Aorta (tissue), 5 donors: ENCODE results near the gene ANKFY1. TPM values are rescaled to one million over a fixed set of nuclear protein-coding genes. Genes with fewer than 3 reads are reported as not detected.

ENCODE experiments used
- ATAC-seq: fragments of 200-7000 bp; cut with Tn5 transposase; one replicate; pipeline ENCODE4 v1.9.1; 2022; ENCODE audit warnings: moderate library complexity; ENCODE audit not compliant: low FRiP score
- DNase-seq, 2 donors: peaks; one replicate each; pipeline ENCODE4 v3.0.0-alpha.2; 2020
- H3K27ac ChIP-seq, 2 donors: one replicate each; pipeline ENCODE4 v1.5.1; 2013; ENCODE audit warnings: low read length in 2 of 2, mild to moderate bottlenecking in 2 of 2, moderate library complexity in 2 of 2, control low read depth in 1 of 2, inconsistent platforms in 1 of 2, low read depth in 1 of 2
- H3K27me3 ChIP-seq, 2 donors: one replicate each; pipeline ENCODE4 v1.6.1; 2013; ENCODE audit warnings: control low read depth in 1 of 2, low read length in 1 of 2, mild to moderate bottlenecking in 1 of 2, moderate library complexity in 1 of 2; ENCODE audit not compliant: insufficient read depth in 2 of 2, control insufficient read depth in 1 of 2
- H3K36me3 ChIP-seq, 2 donors: one replicate each; pipeline ENCODE4 v1.6.1; 2013; ENCODE audit warnings: control low read depth in 1 of 2, low read length in 1 of 2, mild to moderate bottlenecking in 1 of 2; ENCODE audit not compliant: insufficient read depth in 2 of 2, control insufficient read depth in 1 of 2
- H3K4me1 ChIP-seq, 2 donors: one replicate each; pipeline ENCODE4 v1.6.1; 2013; ENCODE audit warnings: low read length in 2 of 2, control low read depth in 1 of 2, mild to moderate bottlenecking in 1 of 2, moderate library complexity in 1 of 2; ENCODE audit not compliant: insufficient read depth in 2 of 2, control insufficient read depth in 1 of 2
- H3K4me3 ChIP-seq, 2 donors: one replicate each; pipeline ENCODE4 v1.5.1; 2013; ENCODE audit warnings: low read length in 2 of 2, control low read depth in 1 of 2, mild to moderate bottlenecking in 1 of 2
- H3K9me3 ChIP-seq: one replicate; pipeline ENCODE4 v1.6.1; 2013; ENCODE audit warnings: mild to moderate bottlenecking, low read length; ENCODE audit not compliant: control insufficient read depth
- WGBS, 2 donors: extraction: QIAGEN DNeasy Blood & Tissue Kit; methylation state at CpG; one replicate each; pipeline ENCODE4 v1.1.7; 2013; 5-methylcytosine and 5-hydroxymethylcytosine counted together
- intact Hi-C, 2 donors: fragments of 100-400 bp; cut with DNase I; formaldehyde crosslinking; loops; one replicate each; pipeline versions ENCODE4 v1.14.2 to v1.15.0; 2022
- polyA plus RNA-seq, 2 donors: library from polyadenylated mRNA; stranded (reverse); fragments of 200-250 nt; gene quantifications; one replicate each; pipeline ENCODE4 v1.2.3, GENCODE V29; 2013
- total RNA-seq, 2 donors: library from RNA; stranded (reverse); fragmentation: NEBNext Ultra II Directional; extraction: Animal tissue kit (Norgen Biotek cat#: 25700); gene quantifications; one replicate each; pipeline ENCODE4 v1.2.1, GENCODE V29; 2021
- donor health status: healthy with polysubstance abuse.
- donor health status: Bipolar disorder and iron deficiency.
- donor health status: DM: no; HTN: no; CAD: no.
- donor health status: DM: no; HTN: no; CAD: no.
- donor health status: DM: yes; HTN: yes; CAD: no.

The ANKFY1 gene
- total and polyA plus RNA-seq, 4 donors = 4.5 to 71.6 (median 37.7) TPM

- DNase-seq (peak in 1 of 2 donors; percentile 61), ATAC-seq (no peak)
- Histone ChIP-seq H3K4me1 (no peaks in the 10 kb centered on the region), H3K36me3 (peaks cover 6 to 25% of the 10 kb centered on the region in 2 donors), H3K27me3 (no peaks in the 10 kb centered on the region), H3K27ac (no peak overlapping the region), H3K4me3 (no peak overlapping the region), H3K9me3 (no peaks in the 10 kb centered on the region)
- intact Hi-C loops = no loop called here
- WGBS, 2 donors = 82 to 83% methylated on average over 25 of the region's 25 CpGs
Measured at GRCh38 chr17:4175921-4176807, 87.6 kb downstream of the ANKFY1 start.

GRCh38 chr17:4174556-4174955 is 89.2 kb downstream of the ANKFY1 start:
- H3K9me3 ChIP-seq = no peaks in the 10 kb centered on the region
- peak in 1 of 2 donors; percentile 5 for DNase-seq
- no peak overlapping the region for H3K27ac ChIP-seq
- H3K4me1 ChIP-seq = no peaks in the 10 kb centered on the region
- H3K27me3 ChIP-seq = no peaks in the 10 kb centered on the region
- WGBS, 2 donors = 79 to 81% methylated on average over 3 of the region's 3 CpGs
- no peak for ATAC-seq
- peaks cover 6 to 35% of the 10 kb centered on the region in 2 donors for H3K36me3 ChIP-seq
- H3K4me3 ChIP-seq = no peak overlapping the region
- intact Hi-C loops = no loop called here

- Histone ChIP-seq H3K4me3 (no peak overlapping the region), H3K4me1 (no peaks in the 10 kb centered on the region), H3K36me3 (peaks cover 4 to 33% of the 10 kb centered on the region in 2 donors), H3K27ac (no peak overlapping the region), H3K9me3 (no peaks in the 10 kb centered on the region), H3K27me3 (no peaks in the 10 kb centered on the region)
- 94% methylated on average over 7 of the region's 7 CpGs for WGBS, 2 donors
- ATAC-seq = no peak
- intact Hi-C loops = no loop called here
- DNase-seq = peak in 1 of 2 donors; percentile 36
Measured at GRCh38 chr17:4173781-4174180, 90.0 kb downstream of the ANKFY1 start.

GRCh38 chr17:4172356-4172755 is 91.4 kb downstream of the ANKFY1 start:
- intact Hi-C loops = no loop called here
- Histone ChIP-seq H3K27ac (no peak overlapping the region), H3K4me1 (no peaks in the 10 kb centered on the region), H3K9me3 (no peaks in the 10 kb centered on the region), H3K27me3 (no peaks in the 10 kb centered on the region), H3K36me3 (peaks cover 4 to 31% of the 10 kb centered on the region in 2 donors), H3K4me3 (no peak overlapping the region)
- peak in 1 of 2 donors; percentile 61 for DNase-seq
- ATAC-seq = no peak
- WGBS, 2 donors = 94% methylated on average over 12 of the region's 12 CpGs

- ATAC-seq (no peak), DNase-seq (no peak)
- Histone ChIP-seq H3K36me3 (peaks cover 4 to 23% of the 10 kb centered on the region in 2 donors), H3K4me3 (no peak overlapping the region), H3K4me1 (no peaks in the 10 kb centered on the region), H3K9me3 (no peaks in the 10 kb centered on the region), H3K27me3 (no peaks in the 10 kb centered on the region), H3K27ac (no peak overlapping the region)
- WGBS, 2 donors = 90 to 91% methylated on average over 27 of the region's 27 CpGs
- intact Hi-C loops = no loop called here
Measured at GRCh38 chr17:4170639-4171280, 93.0 kb downstream of the ANKFY1 start.

GRCh38 chr17:4167786-4168185 is 96.0 kb downstream of the ANKFY1 start:
- H3K36me3 ChIP-seq = peaks cover 4 to 14% of the 10 kb centered on the region in 2 donors

GRCh38 chr17:4166419-4166818 is 97.4 kb downstream of the ANKFY1 start:
- intact Hi-C loops = no loop called here
- WGBS, 2 donors = 77 to 85% methylated on average over 8 of the region's 8 CpGs
- Histone ChIP-seq H3K36me3 (peaks cover 0 to 14% of the 10 kb centered on the region in 2 donors), H3K4me3 (no peak overlapping the region), H3K27ac (no peak overlapping the region), H3K27me3 (no peaks in the 10 kb centered on the region), H3K9me3 (no peaks in the 10 kb centered on the region), H3K4me1 (no peaks in the 10 kb centered on the region)
- ATAC-seq (no peak), DNase-seq (no peak)

More at GRCh38 chr17:4167786-4168185, 96.0 kb downstream of the ANKFY1 start:
- Histone ChIP-seq H3K4me1 (no peaks in the 10 kb centered on the region), H3K27ac (no peak overlapping the region), H3K4me3 (no peak overlapping the region), H3K27me3 (no peaks in the 10 kb centered on the region), H3K9me3 (no peaks in the 10 kb centered on the region)
- intact Hi-C loops = no loop called here
- WGBS, 2 donors = 52 to 59% methylated on average over 12 of the region's 12 CpGs
- no peak for ATAC-seq
- DNase-seq = peak in 1 of 2 donors; percentile 71

- H3K4me1 ChIP-seq = no peaks in the 10 kb centered on the region
- no peak for ATAC-seq
- intact Hi-C loops = no loop called here
- H3K36me3 ChIP-seq = peaks cover 0 to 8% of the 10 kb centered on the region in 2 donors
- no peaks in the 10 kb centered on the region for H3K27me3 ChIP-seq
- H3K27ac ChIP-seq = no peak overlapping the region
- 87 to 91% methylated on average over 10 of the region's 10 CpGs for WGBS, 2 donors
- DNase-seq = no peak
- H3K9me3 ChIP-seq = no peaks in the 10 kb centered on the region
- H3K4me3 ChIP-seq = no peak overlapping the region
Measured at GRCh38 chr17:4165301-4166010, 98.3 kb downstream of the ANKFY1 start.
